Neural cell (in vitro differentiated cells): ENCODE measurements around the gene GRM3.

Source experiments
- EP300 ChIP-seq: fragments of 450-650 bp; conservative IDR thresholded peaks from 2 replicates; pipeline ENCODE4 v1.6.1; 2014; ENCODE audit warnings: antibody characterized with exemption, mild to moderate bottlenecking, moderate library complexity; ENCODE audit not compliant: poor library complexity, severe bottlenecking
- POLR2AphosphoS5 ChIP-seq: IDR thresholded peaks from 2 replicates; pipeline ENCODE4 v1.6.1; 2012
- RAD21 ChIP-seq: fragments of 450-650 bp; conservative IDR thresholded peaks from 2 replicates; pipeline ENCODE4 v1.6.1; 2014; ENCODE audit warnings: antibody characterized with exemption, mild to moderate bottlenecking, moderate library complexity
- TF ChIP-seq, protein P1 (sequence below): fragments of 450-650 bp; IDR thresholded peaks from 2 replicates; pipeline ENCODE4 v1.5.1; 2014; ENCODE audit warnings: antibody characterized with exemption, mild to moderate bottlenecking, moderate library complexity; ENCODE audit not compliant: poor library complexity, severe bottlenecking

DNA sequence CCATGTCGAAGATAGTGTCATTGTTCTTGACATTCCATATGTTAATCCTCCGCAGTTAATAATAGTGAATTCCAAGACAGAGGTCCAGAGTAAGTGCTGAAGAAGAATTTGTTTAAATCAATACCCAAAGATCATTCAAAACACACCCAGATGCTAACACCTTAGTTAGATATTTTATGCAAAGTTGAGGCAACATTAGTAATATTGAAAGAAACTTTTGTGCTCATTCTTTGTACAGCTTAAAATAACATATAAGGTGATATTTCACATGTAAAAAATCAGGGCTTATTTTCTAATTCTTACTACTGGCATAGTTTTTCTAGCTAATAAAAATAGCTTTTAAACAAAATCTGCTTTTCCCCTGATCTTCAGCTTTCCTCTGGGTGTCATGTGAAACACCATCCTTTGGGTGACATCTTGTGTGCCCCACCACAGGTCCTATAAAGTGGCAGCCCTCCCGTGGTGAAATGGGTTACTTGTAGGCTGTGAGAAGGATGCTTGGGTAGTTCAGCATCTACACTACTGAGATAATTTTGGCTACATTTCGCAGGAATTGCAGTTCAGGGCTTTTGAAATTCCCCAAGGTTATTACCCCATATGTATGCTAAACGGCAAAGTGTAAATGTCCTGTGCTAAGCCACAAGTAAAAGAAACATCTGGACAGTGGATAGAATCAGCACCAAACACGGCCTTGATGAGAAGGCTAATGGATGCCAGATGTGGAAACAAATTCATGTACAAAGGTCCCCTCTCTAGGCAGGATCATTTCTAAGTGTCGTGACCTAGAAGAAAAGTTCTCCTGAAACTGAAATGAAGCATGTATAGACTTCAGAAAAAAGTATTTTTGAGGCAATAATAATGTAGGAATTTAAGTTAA is 105.4 kb downstream of the GRM3 start:
- TF ChIP-seq POLR2AphosphoS5 (no peak), EP300 (no peak), RAD21 (no peak)
- TF ChIP-seq, protein P1, sequence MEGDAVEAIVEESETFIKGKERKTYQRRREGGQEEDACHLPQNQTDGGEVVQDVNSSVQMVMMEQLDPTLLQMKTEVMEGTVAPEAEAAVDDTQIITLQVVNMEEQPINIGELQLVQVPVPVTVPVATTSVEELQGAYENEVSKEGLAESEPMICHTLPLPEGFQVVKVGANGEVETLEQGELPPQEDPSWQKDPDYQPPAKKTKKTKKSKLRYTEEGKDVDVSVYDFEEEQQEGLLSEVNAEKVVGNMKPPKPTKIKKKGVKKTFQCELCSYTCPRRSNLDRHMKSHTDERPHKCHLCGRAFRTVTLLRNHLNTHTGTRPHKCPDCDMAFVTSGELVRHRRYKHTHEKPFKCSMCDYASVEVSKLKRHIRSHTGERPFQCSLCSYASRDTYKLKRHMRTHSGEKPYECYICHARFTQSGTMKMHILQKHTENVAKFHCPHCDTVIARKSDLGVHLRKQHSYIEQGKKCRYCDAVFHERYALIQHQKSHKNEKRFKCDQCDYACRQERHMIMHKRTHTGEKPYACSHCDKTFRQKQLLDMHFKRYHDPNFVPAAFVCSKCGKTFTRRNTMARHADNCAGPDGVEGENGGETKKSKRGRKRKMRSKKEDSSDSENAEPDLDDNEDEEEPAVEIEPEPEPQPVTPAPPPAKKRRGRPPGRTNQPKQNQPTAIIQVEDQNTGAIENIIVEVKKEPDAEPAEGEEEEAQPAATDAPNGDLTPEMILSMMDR, result no peak
